Measurements from ENCODE around the gene IGFBP6.

IGFBP6 gene

GRCh38 chr12:53120685-53121525 is 23.4 kb downstream of the IGFBP6 start:
- DNase-seq (ENCODE audit: low read depth) = no peak

GRCh38 chr12:53122961-53123468 is 25.5 kb downstream of the IGFBP6 start:
- DNase-seq (ENCODE audit: low read depth) = no peak

- DNase-seq (ENCODE audit: low read depth) = no peak
Observed at GRCh38 chr12:53123578-53124351, 26.3 kb downstream of the IGFBP6 start.

- no peak for DNase-seq (ENCODE audit: low read depth)
Observed at GRCh38 chr12:53124352-53124723, 26.9 kb downstream of the IGFBP6 start.

DNA sequence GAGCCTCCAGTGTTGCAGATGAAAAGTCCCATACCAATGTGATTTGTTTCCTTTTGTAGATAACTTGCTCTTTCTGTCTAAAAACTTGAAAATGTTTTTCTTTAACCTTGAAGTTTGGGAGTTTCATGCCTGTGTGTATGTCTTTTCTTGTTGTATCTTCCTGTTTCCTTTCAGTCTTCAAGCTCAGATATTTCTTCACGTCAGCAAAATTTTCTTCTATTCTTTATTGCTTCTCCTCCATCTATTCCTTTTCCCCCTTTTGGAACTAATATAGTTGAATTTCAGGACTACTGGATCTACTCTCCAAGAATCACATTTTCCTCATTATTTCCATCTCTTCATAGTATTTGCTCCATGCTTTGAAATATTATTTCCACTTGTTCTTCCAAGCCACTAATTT is 29.7 kb downstream of the IGFBP6 start:
- DNase-seq (ENCODE audit: low read depth) = no peak

GRCh38 chr12:53128780-53129569 is 31.5 kb downstream of the IGFBP6 start:
- no peak for DNase-seq (ENCODE audit: low read depth)

DNA sequence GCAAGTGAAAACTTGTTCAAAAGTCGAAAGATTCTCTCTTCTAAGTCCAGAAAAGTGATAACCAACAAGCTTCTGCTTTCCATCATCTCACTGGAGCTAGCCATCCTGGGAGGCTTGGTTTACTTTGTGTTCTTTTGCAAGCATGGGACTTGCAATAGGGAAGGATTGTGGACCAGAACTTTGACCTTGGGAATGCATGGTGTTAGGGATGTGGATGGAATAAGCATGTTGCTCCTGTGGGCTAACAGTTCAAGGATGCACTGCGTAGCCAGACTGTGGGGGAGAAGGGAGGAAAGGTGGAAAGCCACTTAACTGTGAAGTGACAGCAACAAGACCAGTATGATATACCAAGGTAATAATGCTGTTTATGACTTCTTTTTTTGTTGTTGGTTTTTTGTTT is 34.4 kb downstream of the IGFBP6 start:
- no peak for DNase-seq (ENCODE audit: low read depth)

DNA sequence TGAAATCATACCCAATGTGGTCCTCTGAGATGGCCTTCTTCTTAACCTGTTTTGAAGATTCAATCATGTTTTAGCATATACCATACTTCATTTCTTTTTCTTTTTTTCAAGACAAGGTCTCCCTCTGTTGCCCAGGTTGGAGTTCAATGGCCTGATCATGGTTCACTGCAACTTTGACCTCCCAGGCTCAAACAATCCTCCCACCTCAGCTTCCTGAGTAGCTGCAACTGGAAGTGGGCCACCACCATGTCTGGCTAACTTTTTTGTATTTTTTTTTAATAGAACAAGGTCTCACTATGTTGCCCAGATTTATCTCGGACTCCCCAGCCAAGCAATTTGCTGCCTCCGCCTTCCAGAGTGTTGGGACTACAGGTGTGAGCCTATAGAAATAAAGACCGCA is 36.3 kb downstream of the IGFBP6 start:
- no peak for DNase-seq (ENCODE audit: low read depth)

- no peak for DNase-seq (ENCODE audit: low read depth)
Observed at GRCh38 chr12:53143355-53143754, 45.9 kb downstream of the IGFBP6 start.

GRCh38 chr12:53145383-53146260 is 48.2 kb downstream of the IGFBP6 start:
- no peak for DNase-seq (ENCODE audit: low read depth)

DNA sequence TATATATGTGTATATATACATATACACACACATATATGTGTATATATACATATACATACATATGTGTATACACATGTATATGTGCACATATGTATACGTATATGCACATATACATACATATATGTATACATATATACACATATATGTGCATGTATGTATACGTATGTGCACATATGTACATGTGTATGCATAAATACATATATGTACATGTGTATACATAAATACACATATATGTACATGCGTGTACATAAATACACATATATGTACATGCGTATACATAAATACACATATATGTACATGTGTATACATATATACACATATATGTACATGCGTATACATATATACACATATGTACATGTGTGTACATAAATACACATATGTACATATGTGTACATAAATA is 49.7 kb downstream of the IGFBP6 start:
- DNase-seq (ENCODE audit: low read depth) = no peak

- DNase-seq (ENCODE audit: low read depth) = no peak
Observed at GRCh38 chr12:53147653-53148052, 50.2 kb downstream of the IGFBP6 start.

DNA sequence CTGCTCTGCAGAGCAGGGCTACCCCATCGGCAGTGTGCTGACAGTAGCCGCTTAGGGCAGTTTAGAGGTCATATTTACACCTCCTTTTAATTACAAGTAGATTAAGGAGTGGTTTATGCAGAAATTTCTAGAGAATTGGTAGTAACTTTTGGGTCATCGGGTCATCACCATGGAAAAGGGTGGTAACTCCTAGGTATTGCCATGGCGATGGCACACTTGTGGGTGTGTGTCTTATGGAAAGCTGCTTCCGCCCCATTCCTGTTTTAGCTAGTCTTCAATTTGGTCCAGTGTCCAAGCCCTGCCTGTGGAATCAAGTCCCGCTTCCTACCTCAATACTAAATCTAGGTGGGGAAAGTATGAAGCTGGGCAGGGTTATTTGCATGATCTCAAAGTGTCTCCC is 53.6 kb downstream of the IGFBP6 start:
- no peak for DNase-seq (ENCODE audit: low read depth)
